Stimulated activated CD8-positive, alpha-beta memory T cell treated with anti-CD3 and anti-CD28 coated beads, Interleukin-4, amount 100 ng/mL, for 24 hours (primary cell): ENCODE data around the gene PLSCR3.

Experiments
- DNase-seq: peaks from one replicate; pipeline ENCODE4 v3.0.0-alpha.2; 2020; ENCODE audit warnings: low read depth

PLSCR3 gene

DNA sequence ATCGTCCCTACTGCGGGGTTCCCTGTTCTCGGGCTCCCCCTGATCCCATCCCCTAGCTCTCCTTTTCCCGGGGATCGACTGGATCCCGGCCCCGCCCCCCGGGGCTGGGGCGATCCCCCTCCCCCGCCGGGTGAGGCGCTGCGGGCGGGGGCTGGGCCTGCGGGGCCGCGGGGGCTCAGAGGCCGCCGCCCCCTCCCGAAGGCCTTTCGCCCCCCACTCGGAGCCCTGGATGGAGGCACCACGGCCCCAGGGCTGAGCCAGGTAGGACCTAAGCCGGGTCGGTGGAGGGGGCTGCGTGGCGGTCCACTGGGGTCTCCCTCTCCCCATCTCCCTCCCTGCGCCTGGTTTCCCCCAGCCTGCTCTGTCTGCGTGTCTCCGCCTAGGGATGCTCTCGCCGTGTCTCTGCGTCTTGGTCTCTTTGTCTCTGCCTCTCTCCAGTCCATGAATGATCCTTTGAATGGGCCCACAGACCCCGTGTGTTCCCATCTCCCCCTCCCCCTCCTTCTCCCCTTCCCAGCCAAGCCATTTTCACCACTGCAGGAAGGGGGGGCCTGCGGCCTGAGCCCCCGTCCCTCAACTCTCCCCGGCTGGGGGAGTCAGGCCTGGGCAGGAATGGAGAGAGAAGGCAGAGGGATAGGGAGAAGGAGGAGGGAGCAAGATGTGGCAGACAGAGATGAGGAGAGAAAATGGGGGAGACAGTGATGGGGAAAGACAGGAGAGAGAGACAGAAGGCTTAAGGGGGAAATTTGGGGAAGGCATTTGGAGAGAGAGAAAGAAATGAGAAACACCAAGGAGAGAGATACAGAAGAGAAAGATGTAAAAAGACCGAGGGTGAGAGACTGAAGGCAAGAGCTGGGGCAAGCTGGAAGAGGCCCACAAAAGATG, 11.3 kb upstream of the PLSCR3 start:
- no peak for DNase-seq

DNA sequence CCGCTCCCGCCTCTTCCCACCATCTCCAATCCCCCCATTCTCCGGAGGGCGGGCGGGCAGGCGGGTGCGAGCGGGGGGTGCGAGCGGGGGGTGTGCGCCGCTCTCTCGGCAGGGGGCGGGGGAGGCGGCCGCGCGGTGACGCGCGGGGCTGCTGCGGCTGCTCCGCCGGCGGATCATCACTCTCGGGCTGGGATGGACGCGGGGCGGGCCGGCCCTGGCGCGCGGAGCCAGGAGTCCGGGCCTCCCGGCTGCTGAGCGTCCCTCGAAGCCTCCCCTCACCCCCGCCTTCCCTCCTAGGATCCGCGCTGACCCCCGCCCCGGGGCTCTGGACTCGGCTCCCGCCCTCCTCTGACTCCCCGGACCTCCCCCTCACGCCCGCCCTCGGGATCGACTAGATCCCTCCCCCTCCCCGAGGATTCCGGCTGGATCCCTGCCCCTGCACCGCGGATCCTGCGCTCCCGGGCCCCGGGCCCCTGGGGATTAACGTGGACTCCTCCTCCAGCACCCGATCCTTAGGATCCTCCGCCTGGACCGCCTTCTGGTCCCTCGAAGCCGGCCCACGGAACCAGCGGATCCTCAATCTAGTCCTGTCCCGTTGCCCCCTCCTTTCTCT, 10.5 kb upstream of the PLSCR3 start:
- peak; percentile 57 for DNase-seq

DNA sequence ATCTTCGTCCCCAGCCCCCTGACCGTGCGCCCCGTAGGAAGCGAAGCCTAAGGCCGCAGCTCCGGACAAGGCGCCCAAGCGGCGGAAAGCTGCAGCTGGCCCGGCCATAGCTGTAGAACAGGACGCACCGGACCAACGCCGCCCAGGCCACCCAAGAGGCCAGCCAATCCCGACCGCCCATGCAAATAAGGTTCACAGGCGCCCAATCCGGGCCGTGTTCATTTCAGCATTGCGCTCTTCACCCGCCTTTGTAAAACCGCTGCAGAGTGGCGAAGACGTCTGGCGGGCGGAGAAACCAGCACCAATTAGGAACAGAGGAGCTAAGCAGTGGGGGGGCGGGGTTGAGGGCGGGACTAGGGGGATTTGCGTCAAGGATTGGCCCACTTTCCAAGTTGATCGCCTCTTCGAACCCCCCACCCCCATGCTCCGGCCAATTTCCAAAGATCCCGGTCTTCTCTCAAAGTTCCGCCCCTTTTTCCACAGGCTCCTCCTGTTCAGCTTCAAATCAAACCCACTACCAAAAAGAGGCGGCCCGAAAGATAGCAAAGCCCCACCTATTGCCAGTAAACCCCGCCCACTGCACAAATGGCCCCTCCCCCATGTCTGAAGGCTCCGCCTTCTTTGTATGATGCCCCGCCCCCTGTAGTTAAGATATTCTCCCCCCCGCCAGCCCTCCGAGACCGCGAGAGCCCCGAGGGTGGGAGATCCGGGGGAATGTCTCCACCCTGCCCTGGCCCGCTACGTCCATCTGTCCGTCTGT, 9.8 kb upstream of the PLSCR3 start, which contains the start of gene TMEM256:
Gene TMEM256, minus strand, starts transcription at position 121 of the 760 bp plus-strand sequence. Its CDS starts 13 bp downstream, at position 108.
- DNase-seq = peak; percentile 93

DNA sequence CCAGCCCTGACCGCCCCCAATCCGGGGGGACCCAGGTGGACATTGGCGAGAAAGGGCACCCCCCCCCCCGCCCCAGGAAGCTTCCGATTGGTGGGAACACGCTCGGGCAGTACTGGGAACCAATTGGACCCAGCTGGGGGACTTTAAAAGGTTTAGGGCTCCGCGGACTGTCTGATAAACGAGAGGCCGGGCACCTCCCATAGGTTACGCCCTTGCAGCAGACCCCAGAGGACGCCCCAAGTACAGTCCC, 9.3 kb upstream of the PLSCR3 start:
- no peak for DNase-seq

DNA sequence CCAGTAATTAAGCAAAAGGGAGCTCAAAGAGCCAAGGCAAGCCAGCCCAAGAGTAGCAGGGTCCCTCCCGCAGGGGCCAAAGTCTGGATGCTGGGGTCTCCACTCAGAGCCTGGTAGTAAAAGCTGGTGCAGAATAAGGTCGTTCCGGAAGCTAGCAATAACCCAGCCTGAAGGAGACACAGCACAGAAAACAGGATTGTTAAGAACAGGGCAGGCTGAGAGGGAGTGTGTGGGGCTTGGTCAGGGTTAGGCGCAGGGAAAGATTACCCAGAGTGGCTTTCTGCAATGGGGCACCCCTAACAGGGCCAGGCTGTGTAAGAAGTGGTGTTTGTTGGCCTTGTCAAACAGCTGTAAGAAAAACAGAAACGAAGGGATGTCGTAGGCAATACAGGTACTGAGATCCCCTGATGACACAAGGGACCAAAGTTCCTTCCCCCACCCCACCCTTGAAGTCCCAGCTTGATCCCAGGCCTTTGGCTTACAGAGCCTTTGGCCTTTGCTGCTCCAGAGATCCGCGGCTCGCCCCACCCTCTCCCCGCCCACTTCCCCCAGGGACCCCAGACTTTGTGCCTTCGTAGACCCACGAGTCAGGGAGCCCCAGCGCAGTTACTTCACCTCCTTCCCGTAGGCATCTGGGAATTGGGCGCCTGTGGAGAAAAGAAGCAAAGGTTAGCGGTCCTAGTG, 8.9 kb upstream of the PLSCR3 start:
- no peak for DNase-seq

DNA sequence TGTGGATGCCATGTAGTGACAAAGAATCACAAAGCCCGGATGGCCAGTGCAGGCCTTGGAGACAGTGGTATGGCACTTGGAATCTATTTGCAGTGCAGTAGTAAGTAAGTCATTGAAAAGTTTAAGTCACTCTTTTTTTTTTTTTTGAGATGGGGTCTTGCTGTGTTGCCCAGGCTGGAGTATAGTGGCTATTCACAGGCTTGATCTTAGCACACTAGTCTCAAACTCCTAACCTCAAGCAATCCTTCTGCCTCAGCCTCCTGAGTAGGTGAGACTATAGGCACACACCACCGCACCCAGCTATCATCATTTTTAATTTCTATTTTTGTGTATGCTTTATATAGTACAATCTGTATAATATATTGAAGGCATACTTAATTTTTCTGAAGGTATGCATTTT, 4.3 kb upstream of the PLSCR3 start:
- DNase-seq = no peak

DNA sequence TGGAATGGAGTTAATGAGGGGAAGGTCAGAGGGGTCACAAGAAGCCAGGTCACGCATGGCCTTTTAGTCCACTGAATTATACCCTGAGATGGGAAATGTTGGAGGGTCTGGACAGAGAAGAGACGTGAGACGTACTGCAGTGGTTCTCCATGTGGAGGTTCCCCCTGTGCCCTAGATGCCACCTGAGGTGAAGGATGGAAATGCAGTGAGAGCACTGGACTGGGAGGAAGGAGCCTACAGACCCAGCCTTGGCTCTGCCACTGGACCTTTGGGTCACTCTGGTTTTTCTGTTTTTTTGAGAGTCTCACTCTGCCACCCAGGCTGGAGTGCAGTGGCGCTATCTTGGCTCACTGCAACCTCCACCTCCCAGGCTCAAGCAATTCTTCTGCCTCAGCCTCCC, 1.8 kb upstream of the PLSCR3 start:
- no peak for DNase-seq

DNA sequence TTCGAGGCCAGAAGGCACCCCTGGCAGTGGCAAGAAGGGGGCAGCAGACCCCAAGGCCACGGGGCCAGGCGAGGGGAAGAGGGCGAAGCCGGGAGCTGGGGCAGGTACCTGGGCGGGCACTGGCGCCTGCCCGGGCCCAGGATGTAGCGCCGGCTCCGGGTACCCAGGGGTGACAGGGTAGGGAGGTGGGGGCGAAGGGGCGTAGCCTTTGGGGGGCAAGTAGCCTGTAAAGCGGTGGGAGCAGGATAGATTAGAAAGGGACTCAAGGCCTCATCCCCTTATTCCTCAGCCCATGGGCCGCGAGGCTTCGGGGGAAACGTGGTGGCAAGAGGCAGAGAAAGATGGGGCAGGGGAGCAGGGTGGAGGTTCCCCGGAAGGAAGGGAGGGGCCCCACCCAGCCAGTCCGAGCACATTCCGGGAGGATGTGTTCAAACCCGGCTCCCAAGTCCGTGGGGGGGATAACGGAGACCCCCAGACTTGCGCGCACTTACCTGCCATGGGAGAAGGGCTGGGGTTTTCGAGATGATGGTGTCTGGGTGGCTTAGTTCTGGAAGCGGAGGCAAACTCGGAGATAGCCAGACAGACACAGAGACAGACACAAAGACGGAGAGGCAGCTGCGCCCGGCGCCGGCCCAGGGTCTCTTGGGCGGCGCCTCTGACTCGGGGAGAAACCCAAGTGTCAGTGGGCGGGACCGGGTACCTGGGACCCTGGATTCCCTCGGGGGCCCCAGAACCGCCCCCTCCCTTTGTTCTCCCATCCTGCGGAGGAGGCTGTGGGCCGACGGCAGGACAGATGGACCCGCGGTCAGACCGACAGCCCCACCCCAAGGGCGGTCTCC, 493 bp downstream of the PLSCR3 start:
- DNase-seq = peak; percentile 42

DNA sequence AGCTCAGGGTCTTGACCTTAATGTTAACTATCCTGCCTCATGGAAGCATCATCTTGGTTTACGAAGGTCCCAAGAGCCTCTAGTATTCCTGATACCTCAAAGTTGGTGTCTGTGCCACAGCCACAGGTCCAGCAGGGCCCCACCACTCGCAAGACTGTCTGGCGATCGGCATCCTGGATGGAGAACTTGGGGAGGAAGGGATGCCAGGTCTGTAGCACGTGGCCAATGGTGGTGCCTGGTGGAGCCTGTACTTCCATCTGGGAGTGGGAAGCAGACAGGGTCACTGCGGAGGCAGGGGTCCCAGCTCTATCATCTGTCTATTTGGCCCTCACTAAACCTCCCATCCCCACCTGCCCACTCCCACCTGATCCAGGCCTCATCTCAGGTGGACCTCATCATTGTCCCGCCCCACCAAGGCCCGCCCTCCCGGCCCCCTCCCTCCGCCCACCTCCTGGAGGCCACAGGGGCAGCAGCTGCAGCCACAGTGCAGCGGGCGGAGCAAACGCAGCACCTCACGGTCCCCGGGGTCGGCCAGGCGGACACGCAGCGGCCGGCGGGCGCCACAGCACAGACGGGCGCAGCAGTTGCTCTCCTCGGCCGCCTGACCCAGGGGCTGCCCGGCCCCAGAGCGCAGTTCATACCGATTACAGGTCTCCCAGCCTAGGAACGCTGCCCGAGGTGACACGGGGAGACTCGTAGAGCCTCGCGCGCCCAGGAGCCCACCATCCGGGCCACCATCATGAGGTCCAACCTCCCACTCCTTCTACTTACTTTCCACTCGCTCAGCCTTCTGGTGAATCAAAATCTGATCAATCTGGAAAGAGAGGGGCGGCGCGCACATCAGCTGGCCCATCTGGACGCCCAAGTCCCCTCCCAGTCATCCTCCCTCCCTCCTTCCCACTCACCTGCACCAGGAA, 1.4 kb downstream of the PLSCR3 start:
- DNase-seq = no peak

DNA sequence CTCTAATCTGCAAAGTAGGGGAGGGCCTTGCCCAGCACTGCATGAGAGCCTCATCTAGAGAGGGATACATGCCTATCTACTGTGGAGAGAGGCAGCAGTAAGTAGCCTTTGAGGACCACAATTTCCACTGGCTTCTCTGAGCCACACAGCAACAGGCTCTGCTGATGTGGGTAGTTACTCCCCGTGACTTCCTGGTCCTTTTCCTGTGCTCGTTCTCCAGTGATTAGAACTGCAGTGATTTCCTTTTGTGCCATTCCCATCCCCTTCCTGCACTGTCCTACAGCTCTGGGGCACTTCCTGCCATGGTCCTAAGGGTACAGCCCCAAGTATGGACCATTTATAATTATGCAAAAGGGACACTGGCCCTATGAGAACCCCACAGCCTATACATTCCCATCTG, 3.0 kb downstream of the PLSCR3 start:
- no peak for DNase-seq

DNA sequence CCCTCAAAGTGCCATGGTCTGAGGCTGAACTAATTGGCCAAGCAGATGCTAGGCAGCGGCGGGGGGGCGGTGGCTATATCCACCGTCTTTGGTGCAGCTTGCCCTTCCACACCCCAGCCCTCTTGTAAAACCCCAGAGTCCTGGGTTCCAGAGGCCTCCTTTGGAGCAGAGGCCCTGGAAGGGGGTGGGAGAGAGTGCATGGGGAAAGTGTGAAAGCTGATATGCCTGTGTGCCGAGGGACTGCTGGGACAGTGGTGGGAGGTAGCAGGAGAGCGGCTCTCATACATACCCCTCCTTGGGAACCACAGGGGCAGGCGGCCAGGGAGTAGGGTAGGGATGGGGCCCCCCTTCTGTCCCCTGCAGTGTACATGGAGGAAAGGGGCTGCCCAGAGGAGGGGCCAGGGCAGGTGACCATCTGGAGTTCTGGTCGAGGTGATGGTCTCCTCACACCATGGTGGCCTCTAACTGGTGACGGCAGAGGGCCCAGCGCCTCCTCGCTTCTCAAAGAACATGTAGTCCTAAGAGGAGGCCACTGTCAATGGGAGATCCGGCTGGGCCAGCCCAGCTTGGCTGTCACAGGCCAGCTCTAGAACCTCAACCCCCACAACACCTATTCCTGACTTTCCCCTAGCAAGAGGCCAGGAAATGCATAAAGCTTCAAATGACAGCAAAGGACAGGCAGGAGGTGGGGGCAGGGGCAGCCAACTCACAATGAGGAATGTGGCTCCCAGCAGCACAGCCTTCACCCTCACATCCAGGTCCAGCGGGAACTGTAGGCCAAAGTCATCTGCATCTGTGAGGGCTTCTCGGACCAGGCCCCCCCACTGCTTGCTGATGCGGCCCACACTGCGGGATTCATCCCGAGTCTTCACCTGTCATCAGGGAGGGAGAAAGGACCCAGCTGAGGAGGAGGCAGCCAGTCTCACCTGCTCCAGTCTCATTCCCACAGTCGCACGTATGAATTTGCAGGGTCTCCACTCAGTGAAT, 4.1 kb downstream of the PLSCR3 start:
- no peak for DNase-seq

DNA sequence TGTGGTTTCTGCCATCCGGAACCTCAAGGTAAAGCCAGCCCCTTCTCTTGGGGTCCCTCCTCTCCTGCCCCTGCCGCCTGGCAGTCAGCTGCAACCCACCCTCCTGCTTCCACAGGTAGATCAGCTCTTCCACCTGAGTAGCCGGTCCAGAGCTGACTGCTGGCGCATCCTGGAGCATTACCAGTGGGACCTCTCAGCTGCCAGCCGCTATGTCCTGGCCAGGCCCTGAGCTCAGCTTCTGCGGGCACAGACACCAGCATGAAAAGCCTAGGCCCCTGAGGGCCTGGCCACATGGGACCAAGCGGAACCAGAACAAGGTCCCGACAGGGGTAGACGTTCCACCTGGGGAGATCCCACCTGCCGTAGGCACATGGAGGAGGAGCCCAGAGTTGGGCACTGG, 5.5 kb downstream of the PLSCR3 start:
- no peak for DNase-seq

DNA sequence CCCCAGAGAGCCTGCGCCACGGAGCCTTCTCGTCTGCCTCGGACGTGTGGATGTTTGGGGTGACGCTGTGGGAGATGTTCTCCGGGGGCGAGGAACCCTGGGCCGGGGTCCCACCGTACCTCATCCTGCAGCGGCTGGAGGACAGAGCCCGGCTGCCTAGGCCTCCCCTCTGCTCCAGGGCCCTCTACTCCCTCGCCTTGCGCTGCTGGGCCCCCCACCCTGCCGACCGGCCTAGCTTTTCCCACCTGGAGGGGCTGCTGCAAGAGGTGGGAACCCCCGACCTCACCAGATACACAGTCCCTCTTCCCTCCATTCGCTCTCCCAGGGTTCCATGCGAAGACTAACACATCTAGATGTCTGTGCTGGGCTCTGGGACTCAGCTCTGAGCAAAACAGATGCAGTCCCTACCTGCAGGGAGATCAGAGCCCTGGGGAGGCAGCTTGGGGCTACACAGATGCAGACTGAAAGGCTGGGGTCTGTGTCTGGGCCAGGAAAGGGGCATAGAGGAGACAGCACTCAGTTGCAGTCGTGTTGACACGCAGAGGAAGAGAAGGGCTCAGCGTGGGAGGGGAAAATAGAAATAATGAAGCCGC, 9.7 kb downstream of the PLSCR3 start:
- no peak for DNase-seq

DNA sequence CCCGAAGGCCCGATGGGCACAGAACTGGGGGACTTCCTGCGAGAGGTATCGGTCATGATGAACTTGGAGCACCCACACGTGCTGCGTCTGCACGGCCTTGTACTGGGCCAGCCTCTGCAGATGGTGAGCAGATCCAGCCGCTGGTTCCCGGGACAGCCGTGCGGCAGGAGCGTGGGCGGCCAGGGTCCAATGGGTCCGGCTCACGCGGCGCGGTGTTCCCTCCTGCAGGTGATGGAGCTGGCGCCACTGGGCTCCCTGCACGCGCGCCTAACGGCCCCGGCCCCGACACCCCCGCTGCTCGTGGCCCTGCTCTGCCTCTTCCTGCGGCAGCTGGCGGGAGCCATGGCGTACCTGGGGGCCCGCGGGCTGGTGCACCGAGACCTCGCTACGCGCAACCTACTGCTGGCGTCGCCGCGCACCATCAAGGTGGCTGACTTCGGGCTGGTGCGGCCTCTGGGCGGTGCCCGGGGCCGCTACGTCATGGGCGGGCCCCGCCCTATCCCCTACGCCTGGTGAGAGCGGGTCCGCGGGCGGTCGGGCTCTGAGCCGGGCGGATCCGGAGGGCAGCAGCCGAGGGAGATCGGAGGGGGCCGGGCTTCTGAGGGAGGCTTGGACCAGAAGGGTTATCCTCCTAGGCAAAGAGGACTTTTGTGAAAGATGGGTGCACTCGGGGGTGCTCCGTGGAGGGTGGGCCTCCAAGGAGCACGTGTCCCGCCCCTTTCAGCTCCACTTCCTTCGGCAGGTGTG, 10.4 kb downstream of the PLSCR3 start:
- DNase-seq = peak; percentile 61

DNA sequence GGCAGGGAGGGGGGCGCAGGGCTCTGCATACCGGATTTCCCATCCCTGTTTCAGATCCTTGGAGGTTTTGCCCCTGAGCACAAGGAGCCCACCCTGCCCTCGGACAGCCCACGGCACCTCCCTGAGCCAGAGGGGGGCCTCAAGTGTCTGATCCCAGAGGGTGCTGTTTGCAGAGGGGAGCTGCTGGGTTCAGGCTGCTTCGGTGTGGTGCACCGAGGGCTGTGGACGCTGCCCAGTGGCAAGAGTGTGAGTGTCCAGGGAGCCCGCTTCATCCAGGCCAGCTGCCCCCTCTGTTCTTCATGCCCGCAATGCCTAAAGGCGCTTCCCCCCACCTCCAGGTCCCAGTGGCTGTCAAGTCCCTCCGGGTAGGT, 11.0 kb downstream of the PLSCR3 start:
- no peak for DNase-seq

DNA sequence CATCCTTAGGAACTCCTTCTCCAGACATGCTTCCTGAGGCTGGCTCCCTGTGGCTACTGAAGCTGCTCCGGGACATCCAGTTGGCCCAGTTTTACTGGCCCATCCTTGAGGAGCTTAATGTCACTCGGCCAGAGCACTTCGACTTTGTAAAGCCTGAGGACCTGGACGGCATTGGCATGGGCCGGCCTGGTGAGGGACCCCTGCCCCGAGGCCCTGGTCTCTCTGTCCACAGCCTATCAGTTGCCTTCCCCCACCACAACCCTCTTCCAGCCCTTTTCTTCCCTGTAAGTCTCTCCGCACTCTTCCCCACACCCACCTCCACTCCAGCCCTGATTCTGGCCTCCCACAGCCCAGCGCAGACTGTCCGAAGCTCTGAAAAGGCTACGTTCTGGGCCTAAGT, 11.4 kb downstream of the PLSCR3 start:
- no peak for DNase-seq

DNA sequence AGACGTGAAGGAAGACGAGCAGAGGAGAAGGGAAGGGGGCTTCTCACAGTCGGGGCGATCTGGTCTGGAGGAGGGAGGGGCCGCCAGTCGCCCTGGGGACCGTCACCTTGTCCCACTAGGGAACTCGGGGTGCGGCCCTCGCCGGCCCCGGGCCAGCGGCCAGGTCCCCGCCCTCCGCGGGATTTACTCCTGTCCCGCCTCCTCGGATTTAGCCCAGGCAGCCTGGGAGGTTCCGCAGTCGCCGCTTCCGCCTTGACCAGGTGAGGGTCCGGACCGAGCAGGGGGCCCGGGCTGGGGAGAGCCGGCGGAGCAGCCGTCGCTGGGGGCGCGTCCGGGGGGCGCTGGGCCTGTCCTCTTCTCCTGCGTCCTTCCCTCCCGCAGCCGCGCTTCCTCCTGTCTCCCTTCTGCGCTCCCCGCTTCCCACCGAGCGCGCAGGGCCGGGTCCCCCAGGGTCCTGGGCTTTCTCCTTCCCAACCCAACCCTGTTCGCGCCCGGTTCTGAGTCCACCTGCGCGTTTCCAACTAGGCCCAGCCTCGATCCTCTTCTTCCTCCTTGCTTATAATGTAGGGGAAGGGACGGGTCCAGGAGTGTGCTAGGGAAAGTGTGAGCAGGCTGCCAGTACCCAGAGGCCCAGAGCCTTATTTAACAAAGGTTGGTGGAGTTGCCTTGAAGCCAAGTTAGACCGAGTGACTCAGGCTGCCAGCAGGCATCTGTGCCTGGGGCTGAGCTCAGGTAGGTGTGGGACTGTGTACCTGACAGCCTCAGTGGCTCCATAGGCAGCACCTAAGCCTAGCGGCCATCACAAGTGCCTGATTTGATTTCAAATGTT, 13.3 kb downstream of the PLSCR3 start, which contains the start of gene TNK1:
Gene TNK1, plus strand, starts transcription at position 235 of the 829 bp plus-strand sequence. CDS start 1,838 bp downstream, outside the sequence.
- no peak for DNase-seq
